ENCODE results near the gene E2F4. TPM values are rescaled to one million over a fixed set of nuclear protein-coding genes. Genes with fewer than 3 reads are reported as not detected.

E2F4 gene
- total and polyA plus RNA-seq, 9 of the 15 experiments (the other 6 are each of a cell fraction or from before 2014, with no cell fraction given), result 9.7 to 139 (median 106) TPM

- whole genome bisulfite sequencing (ENCODE audit: insufficient coverage, low coverage, missing lambda C conversion rate), result 97% methylated on average over 46 of the region's 99 CpGs
- no peaks in the 10 kb centered on the region for H3K9me3 ChIP-seq (replicated peaks; ENCODE audit: control insufficient read depth, insufficient read depth, low read depth, low read length)
- no peak overlapping the region for H3K27ac ChIP-seq (ENCODE audit: extremely low read depth, low read depth, low read length)
- H3K36me3 ChIP-seq (ENCODE audit: control insufficient read depth, insufficient read depth, low read length), result peaks cover 13% of the 10 kb centered on the region; the same call in 2 of the 3 replicates
- CTCF ChIA-PET (ENCODE audit: low intra/inter-chr PET ratio), result no interaction called here
- no TSS peak for BruUV-seq (replicated peaks)
- DNase-seq (ENCODE audit: extremely low read depth in 1 of 4, low spot score in 3 of 4), result no peak
- peaks cover 20 to 86% of the 10 kb centered on the region in 2 experiments for H3K4me1 ChIP-seq (replicated peaks in 1 of 2; ENCODE audit: control insufficient read depth in 2 of 2, insufficient read depth in 2 of 2, low read length in 2 of 2)
- H2AFZ ChIP-seq (ENCODE audit: low read depth, low read length), result no peak overlapping the region
- H3K4me3 ChIP-seq, result no peak overlapping the region
- peaks cover 28% of the 10 kb centered on the region for H3K79me2 ChIP-seq (ENCODE audit: control insufficient read depth, insufficient read depth, low read length)
- no peak overlapping the region for H3K4me2 ChIP-seq (ENCODE audit: insufficient read depth, low read length)
- no peak for FAIRE-seq
- POLR2A ChIA-PET, result interaction anchor here (1.3 kb wide), 1 partner anchor 24 kb away, joined by 3 read pairs; no protein-coding TSS in a partner anchor
- in situ Hi-C loops (cut with MboI), result loop anchor here (25.0 kb wide), 1 partner anchor 201 kb away; the partner anchor contains the start of gene CES3
- peak overlapping the region in 1 of 2 experiments; percentile 7; a peak in 1 of 4 replicates for H3K9ac ChIP-seq (ENCODE audit: insufficient read depth in 1 of 2, low read depth in 2 of 2, low read length in 2 of 2)
- H4K20me1 ChIP-seq (replicated peaks; ENCODE audit: control insufficient read depth, insufficient read depth, low read length), result no peaks in the 10 kb centered on the region
- ATAC-seq, result no peak
- H3K9me1 ChIP-seq (ENCODE audit: control insufficient read depth, insufficient read depth, low read length), result no peaks in the 10 kb centered on the region
- no peaks in the 10 kb centered on the region for H3K27me3 ChIP-seq (ENCODE audit: control insufficient read depth in 2 of 2, insufficient read depth in 2 of 2, low read length in 2 of 2)
- intact Hi-C loops (cut with micrococcal nuclease), result no loop called here
- TF ChIP-seq ZC3H8 (IDR thresholded peaks at IDR 0.05) (no peak), NCOR1 (IDR thresholded peaks at IDR 0.05) (no peak), ZNF282 (CRISPR knock-in tag; IDR thresholded peaks at IDR 0.05) (no peak), SRSF9 (IDR thresholded peaks at IDR 0.05; ENCODE audit: borderline replicate concordance, low read depth, low read length) (no peak), HNRNPL (IDR thresholded peaks at IDR 0.05; ENCODE audit: low read depth, low read length) (peak; percentile 58; the same call in 1 of the 2 replicates), DIDO1 (tag; IDR thresholded peaks at IDR 0.05; ENCODE audit: low read depth) (no peak), RBM25 (IDR thresholded peaks at IDR 0.05; ENCODE audit: low read depth, low read length, severe bottlenecking) (no peak), ZNF740 (CRISPR knock-in tag; IDR thresholded peaks at IDR 0.05) (0 out of 2 replicates have a peak, but pooled peaks have one; percentile 20), ZNF740 (tag; IDR thresholded peaks at IDR 0.05) (no peak), GTF3C2 (IDR thresholded peaks at IDR 0.05; ENCODE audit: borderline replicate concordance, extremely low read depth, insufficient read length) (no peak)
Measured at GRCh38 chr16:67163164-67163998, 28.6 kb upstream of the E2F4 start.
